CD1c-positive myeloid dendritic cell (primary cell): ENCODE measurements around the gene B2M.
"Not testable (repeated sequence)": the region's sequence is repeated elsewhere in the genome, so short reads cannot be mapped to it uniquely, and the experiment has no call there.

Experiments
- DNase-seq: peaks from one replicate; pipeline ENCODE4 v3.0.0-alpha.2; 2016; ENCODE audit errors: extremely low spot score

Gene B2M

GRCh38 chr15:44726136-44726535 is 14.8 kb downstream of the B2M start:
- peak; percentile 51 for DNase-seq

GRCh38 chr15:44726568-44727484 is 15.5 kb downstream of the B2M start:
- DNase-seq = peak; percentile 89

- DNase-seq = peak; percentile 18
Observed at GRCh38 chr15:44727485-44728231, 16.3 kb downstream of the B2M start.

GRCh38 chr15:44728232-44728575 is 16.9 kb downstream of the B2M start:
- DNase-seq = not testable (repeated sequence)

- DNase-seq = peak; percentile 99
Observed at GRCh38 chr15:44728576-44729407, 17.5 kb downstream of the B2M start.

GRCh38 chr15:44729408-44730127 is 18.3 kb downstream of the B2M start:
- DNase-seq = peak; percentile 45

- no peak for DNase-seq
Observed at GRCh38 chr15:44734839-44735481, 23.6 kb downstream of the B2M start.

GRCh38 chr15:44735482-44736180 is 24.3 kb downstream of the B2M start:
- DNase-seq = peak; percentile 93

- DNase-seq = peak; percentile 24
Observed at GRCh38 chr15:44736181-44736765, 25.0 kb downstream of the B2M start, which contains the start of gene TRIM69. TSS of gene TRIM69 (plus strand) at chr15:44736528. CDS start at chr15:44736705, 177 bp downstream.

- peak; percentile 85 for DNase-seq
Observed at GRCh38 chr15:44738340-44738984, 27.1 kb downstream of the B2M start.

- not testable (repeated sequence) for DNase-seq
Observed at GRCh38 chr15:44739222-44739847, 28.0 kb downstream of the B2M start.

GRCh38 chr15:44743454-44743853 is 32.1 kb downstream of the B2M start:
- DNase-seq = not testable (repeated sequence)

GRCh38 chr15:44753345-44753744 is 42.0 kb downstream of the B2M start:
- no peak for DNase-seq

- DNase-seq = no peak
Observed at GRCh38 chr15:44763187-44763586, 51.9 kb downstream of the B2M start.

- DNase-seq = no peak
Observed at GRCh38 chr15:44763848-44764247, 52.5 kb downstream of the B2M start.

GRCh38 chr15:44765036-44765435 is 53.7 kb downstream of the B2M start:
- no peak for DNase-seq
